Stimulated activated CD4-positive, alpha-beta T cell treated with anti-CD3 and anti-CD28 coated beads, Interleukin-12 subunit alpha, Interleukin-12 subunit beta, amount 100 ng/mL, for 4 hours (primary cell): ENCODE results near the gene MEX3D.

Experiments used
- DNase-seq: peaks from one replicate; pipeline ENCODE4 v3.0.0-alpha.2; 2020

The MEX3D gene

GRCh38 chr19:1514986-1515721 lies 53.0 kb downstream of the MEX3D start:
- DNase-seq: no peak

GRCh38 chr19:1514295-1514661 lies 53.8 kb downstream of the MEX3D start:
- no peak for DNase-seq

DNA sequence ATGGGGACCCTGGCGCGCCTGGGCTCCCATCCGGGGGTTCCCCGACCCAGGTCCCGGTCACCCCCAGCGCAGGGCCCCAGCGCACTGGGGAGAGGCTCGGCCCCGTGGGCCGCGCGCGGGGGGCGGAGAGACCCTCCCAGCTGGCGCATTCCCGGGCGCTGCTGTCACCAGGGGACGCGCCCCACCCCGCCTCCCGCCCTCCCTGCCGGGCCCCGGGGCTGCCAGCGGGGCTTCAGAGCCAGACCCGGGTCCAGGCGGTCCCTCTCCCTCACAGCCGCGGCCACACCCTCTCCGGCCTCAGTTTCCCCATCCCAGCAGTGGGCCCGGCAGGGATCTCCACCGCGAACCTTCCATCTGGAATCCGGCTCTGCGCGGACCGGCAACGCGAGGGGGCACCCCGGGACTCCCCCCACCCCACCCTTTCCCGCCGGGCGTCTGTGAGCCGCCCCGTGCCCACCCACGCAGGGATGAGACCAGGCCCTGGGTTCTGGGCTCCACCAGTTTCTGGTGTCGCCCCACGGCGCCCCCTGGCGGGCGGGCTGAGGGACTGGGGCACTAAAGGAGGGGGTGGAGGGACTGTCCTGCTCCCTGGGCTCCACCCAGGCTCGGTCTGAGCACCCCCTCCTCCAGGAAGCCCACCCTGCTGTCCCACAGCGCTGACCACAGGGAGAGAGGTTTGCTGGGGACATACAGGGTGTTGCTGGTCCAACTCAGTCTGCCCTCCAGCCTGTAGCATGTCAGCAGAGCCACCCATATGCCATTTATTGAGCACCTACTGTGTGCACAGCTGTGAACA lies 54.4 kb downstream of the MEX3D start:
- DNase-seq: peak; percentile 65

GRCh38 chr19:1512671-1513498 lies 55.2 kb downstream of the MEX3D start, which contains the start of gene ADAMTSL5:
ADAMTSL5 (minus strand) TSS chr19:1513019; CDS start chr19:1510943, 2,076 bp downstream.
- peak; percentile 70 for DNase-seq

- no peak for DNase-seq
Measured at GRCh38 chr19:1511318-1512317, 56.5 kb downstream of the MEX3D start.

DNA sequence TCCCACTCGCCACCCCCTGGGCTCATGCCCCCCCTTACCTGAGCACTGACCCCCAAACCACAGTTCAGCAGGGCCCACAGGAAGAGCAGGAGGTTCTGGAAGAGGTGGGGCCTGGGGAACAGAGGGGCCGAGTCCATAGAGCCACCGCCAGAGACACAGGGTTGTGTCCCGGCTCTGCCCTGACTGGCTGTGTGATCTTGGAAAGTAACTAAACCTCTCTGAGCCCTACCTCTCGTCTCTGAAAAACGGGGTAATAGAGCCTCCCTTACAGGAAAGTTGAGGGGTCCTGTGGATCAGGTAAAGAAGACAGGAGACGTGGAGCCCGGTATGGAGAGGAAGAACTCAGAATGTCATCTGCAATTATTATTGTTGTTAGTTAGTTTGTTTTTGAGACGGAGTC lies 57.3 kb downstream of the MEX3D start:
- no peak for DNase-seq

DNA sequence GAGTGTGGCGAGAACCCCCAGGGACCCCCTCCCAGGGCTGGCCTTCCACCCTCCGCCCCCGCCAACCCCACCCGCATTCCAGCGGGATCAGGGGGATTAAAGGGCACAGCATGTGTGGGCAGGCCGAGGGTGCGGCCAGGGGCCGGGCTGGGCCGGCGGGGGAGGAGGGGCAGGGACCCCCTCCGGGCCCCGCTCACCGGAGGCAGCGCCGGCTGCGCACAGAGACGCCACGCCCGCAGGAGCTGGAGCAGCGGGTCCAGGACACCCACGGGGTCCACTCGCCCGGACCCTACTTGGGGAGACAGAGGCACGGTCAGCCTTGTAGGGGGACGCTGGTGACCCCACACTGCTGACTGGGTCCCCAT lies 57.7 kb downstream of the MEX3D start:
- no peak for DNase-seq

DNA sequence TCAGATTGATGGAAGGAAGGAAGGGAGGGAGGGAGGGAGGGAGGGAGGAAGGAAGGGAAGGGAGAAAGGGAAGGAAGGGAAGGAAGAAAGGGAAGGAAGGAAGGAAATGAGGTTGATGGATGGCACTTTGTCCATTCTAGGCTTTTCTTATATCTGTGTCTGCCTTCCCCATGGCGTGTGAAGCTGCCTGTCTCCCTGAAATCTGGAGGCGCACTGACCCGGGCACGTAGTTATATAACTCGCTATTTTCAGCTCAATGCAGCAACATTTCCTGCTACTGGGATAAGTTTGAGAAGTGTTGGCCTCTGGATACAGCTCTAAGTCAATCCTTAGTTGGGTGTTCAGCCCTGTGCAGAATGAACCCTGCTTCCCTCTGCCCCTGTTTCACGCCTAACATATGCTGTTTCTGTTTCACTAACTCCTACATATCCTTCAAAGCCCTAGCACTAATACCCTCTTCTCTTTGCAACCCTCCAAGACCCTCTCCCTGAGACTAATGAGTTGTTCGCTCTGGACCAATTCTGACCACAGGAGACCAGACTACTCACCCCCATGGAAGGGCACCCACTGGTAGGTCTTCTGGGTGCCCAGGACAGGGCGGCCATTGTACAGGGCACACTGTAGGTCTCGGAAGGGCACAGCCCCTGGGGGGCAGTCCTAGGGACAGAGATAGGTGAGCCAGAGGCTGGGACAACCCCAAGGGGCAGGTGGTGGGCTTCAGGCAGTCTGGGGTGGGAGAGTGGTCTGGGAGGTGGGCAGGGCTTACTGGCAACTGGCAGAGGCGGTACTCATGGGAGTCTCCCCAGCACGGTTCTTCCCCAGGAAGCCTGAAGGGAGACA lies 58.3 kb downstream of the MEX3D start:
- DNase-seq: no peak

DNA sequence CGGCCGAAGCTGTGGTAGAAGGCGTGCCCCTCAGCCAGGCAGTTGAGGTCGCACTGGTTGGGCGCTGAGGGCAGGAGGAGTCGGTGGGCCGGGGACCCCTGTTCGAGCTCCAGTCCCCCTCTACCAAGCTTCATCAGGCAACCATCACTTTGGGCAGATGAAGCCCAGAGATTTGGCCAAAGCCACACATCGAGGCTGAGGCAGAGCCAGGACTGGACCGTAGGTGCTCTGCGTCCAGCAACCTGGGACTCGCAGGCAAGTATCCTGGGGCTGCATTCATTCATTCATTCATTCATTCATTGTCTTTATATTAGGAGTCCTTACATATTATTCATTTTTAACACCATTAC lies 59.6 kb downstream of the MEX3D start:
- no peak for DNase-seq

DNA sequence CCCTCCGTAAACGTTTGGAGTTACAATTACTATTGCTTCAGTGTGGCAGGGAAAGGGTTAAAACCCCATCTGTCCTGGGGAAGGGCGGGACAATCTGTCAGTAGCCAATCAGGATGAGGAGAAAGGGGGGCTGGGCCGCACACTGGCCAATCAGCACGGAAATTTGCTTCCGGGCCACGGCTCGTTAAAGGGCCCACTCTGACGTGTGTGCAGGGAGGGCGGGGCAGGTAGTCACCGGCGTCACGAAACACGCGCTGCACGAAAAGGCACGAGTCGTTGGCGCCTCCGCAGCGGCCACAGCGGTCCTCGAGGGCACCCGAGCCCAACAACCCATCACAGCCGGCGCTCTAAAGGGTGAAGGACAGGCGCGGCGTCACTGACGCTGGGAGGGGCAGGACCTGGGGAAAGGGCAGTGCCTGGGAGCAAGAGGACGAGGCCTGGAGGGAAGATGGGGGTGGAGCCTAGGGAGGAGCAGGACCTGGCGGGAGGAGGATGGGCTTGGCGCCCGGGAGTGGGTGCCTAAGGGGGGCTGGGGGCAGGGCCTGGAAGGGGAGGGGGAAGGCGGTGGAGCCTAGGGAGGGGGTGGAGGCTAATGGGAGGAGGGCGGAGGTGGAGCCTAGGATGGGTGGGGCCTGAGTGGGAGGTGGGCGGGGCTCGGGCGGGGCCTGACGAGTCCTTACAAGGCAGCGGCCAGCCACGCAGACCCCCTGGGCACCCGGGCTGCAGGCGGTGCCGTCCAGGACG lies 60.2 kb downstream of the MEX3D start:
- DNase-seq: peak; percentile 86

DNA sequence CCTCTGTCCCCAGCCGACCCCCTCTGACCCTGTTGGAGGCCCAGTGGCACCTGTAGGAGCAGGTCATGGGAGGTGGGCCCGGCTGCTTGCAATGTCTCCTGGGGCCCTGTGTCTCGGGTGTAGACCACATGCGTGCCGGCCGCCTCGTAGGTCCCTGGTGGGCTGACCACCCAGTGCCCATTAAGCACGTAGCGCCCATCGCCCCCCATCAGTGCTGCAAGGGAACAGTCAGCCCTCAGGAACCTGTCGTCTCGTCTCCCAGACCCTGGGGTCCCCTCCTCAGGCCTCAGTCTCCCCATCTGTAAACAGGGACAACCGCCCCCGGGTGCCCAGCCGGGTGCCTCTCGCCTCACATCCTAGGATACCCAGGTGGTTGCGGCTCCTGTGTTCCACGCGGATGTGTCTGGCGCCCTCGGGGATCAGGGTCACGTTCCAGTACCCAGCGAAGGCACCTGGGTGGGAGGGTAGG lies 60.9 kb downstream of the MEX3D start:
- no peak for DNase-seq

DNA sequence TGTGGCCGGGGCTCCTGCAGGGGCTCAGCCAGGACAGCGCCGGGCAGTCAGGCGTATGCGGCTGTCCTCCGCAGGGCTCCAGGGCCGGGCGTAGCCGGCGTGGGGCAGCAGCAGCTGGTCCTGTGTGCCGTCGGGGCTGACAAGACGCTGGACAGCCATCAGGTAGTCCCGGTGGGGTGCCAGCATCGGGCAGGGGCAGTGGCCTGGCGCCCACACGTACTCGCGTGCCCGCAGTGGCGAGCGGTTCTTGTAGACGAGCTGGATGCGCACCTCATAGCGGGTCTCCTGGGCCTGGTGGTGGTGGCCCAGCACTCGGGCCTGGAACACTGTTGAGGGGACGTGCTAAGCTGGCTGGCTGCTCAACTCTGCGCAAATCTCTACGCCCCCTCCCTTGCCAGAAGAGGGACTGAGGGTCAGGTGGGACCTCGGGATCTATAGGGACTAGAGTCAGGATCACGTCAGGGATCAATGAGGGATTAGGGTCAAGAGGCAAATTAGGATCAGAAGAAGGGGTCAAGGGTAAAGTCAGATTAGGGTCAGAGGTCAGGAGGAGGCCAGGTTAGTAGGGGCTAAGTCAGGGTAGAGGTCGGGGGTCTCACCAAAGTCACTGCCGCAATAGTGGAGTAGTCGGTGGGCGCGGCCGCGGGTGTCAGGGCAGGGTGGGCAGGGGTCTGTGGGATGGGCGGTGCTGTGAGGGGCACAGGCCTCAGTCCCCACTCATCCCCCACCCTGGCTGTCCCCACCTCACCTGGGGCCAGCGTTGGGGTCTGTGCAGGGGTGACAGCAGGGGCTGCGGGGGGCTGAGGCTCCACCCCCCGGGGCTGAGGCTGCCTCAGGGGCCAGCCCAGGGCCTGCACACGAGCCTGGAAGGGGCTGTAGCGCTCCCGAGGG lies 61.9 kb downstream of the MEX3D start:
- DNase-seq: no peak

DNA sequence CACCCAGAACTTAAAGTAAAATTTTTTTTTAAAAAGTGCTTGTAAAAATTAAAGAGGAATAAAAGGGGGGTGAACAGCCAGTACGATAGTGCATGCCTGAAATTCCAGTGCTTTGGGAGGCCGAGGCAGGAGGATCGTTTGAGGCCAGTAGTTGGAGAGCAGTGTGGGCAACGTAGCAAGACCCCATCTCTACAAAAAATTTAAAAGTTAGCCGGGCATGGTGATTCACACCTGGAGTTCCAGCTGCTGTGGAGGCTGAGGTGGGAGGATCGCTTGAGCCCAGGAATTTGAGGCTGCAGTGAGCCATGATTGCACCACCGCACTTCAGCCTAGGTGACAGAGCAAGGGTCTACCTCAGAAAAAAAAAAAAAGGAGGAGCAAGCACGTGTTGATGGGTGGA lies 63.1 kb downstream of the MEX3D start:
- no peak for DNase-seq
